HG02884 (cell line): ENCODE measurements around the gene SPRR2G.
"Not testable (repeated sequence)": the region's sequence is repeated elsewhere in the genome, so short reads cannot be mapped to it uniquely, and the experiment has no call there.

Experiments
- ATAC-seq: cut with Tn5 transposase; IDR thresholded peaks from one replicate; pipeline ENCODE4 v1.9.1; 2021; ENCODE audit warnings: mild to moderate bottlenecking, moderate library complexity; ENCODE audit not compliant: unreplicated experiment

SPRR2G gene

DNA sequence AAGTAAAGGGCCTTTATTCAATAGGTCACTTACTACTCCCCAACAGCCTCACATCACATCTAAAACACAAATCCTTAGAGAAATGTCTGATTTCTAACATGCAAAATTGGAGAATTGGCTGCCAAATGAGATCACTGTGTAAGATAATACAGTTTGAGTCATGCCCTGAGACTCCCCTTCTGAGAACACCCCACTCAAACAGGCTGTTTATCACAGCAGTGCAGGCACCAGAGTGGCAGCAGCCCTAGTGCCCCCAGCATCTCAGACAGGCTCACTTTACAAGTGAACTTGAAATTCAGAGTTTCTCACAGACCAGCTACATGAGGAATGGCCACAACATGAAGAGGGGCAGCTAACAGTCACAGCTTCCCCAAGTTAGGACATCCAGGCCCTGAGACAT lies 35.4 kb downstream of the SPRR2G start:
- not testable (repeated sequence) for ATAC-seq

DNA sequence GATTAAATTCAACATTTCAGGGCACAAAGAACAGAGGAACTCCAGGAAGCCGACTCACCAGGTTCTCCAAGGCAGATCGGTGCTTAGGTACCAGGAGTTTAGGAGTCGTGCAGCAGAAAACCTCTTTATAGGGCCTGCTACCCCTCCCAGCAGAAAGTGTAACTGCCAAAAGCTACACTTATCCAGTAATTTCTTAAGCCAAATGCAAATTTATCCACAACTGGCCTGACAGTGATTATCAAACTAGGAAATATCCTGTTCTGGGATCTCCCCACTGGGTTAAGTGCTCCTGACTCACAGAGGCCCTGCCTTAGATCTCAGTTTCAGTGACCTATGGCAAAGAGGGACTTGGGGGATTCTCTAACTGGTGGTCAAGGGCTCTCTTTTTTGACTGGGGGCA lies 37.3 kb downstream of the SPRR2G start, which contains the start of gene SPRR2F:
Gene SPRR2F (minus strand): TSS at position 101 of the 400 bp plus-strand sequence. CDS start 783 bp downstream, outside the sequence.
- ATAC-seq = no peak

DNA sequence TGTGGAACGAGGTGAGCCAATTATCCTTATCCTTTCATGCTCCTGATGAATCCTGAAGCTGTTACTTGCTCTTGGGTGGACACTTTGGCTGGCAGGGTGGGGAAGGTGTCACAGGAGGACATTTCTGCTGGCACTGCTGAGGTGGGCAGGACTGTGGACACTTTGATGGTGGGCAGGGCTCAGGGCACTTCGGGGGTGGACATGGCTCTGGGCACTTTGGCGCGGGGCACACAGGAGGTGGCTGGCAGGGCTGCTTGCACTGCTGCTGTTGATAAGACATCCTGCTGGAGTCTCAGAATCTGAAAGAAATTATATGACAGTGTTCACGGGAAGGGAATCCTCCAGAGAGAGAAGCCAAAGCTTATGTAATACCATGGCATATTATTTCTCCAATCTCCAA lies 38.2 kb downstream of the SPRR2G start:
- ATAC-seq = not testable (repeated sequence)

DNA sequence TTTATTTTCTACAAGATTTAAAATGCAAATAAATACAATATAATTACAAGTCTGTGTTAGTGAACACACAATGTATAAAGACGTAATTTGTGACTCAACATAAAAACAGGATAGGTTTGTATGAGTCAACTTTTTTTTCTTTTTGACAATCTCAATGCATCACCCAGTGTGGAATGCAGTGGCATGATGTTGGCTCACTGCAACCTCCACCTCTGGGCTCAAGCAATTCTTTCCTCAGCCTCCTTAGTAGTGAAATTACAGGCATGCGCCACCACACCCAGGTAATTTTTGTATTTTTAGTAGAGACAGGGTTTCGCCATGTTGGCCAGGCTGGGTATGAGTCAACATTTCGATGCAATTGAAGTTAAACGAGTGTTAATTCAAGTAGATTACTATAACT lies 50.4 kb downstream of the SPRR2G start:
- ATAC-seq = no peak
